Panc1 (cell line): ENCODE measurements around the gene NAPA.
"Not testable (repeated sequence)": the region's sequence is repeated elsewhere in the genome, so short reads cannot be mapped to it uniquely, and the experiment has no call there.

Experiments used
- POLR2AphosphoS5 ChIP-seq: IDR thresholded peaks from 2 replicates; pipeline ENCODE4 v1.6.1; 2012; ENCODE audit warnings: mild to moderate bottlenecking, low read depth, low read length, moderate library complexity
- SIN3A ChIP-seq: IDR thresholded peaks from 2 replicates; pipeline ENCODE4 v1.6.1; 2012; ENCODE audit warnings: low read depth, mild to moderate bottlenecking, low read length, moderate library complexity, borderline replicate concordance; ENCODE audit not compliant: insufficient read depth
- TCF7L2 ChIP-seq: IDR thresholded peaks from 2 replicates; pipeline ENCODE4 v1.6.1; 2011; ENCODE audit warnings: mild to moderate bottlenecking, low read depth, low read length, inconsistent platforms
- TF ChIP-seq, protein P1 (sequence below): fragments of 450-650 bp; IDR thresholded peaks from 2 replicates; pipeline ENCODE4 v1.5.1; 2017; ENCODE audit warnings: mild to moderate bottlenecking
- TF ChIP-seq, protein P2 (sequence below), 2 experiments: IDR thresholded peaks; 2 replicates each; pipeline ENCODE4 v1.6.1; 2011 to 2012; ENCODE audit warnings: low read depth in 2 of 2, control low read depth in 1 of 2, low read length in 1 of 2, mild to moderate bottlenecking in 1 of 2, moderate library complexity in 1 of 2; ENCODE audit not compliant: insufficient read depth in 1 of 2

DNA sequence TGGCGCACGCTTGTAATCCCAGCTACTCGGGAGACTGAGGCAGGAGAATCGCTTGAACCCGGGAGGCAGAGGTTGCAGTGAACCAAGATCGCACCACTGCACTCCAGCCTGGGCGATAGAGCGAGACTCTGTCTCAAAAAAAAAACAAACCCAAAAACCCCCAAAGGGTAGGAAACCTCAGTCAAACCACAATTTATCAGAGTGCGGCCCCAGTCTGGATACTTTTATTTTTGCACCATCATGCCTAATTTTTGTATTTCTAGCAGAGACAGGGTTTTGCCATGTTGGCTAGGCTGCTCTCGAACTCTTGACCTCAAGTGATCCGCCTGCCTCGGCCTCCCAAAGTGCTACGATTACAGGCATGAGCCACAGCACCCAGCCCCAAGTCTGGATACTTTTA lies 28.6 kb downstream of the NAPA start:
- TF ChIP-seq, protein P1, sequence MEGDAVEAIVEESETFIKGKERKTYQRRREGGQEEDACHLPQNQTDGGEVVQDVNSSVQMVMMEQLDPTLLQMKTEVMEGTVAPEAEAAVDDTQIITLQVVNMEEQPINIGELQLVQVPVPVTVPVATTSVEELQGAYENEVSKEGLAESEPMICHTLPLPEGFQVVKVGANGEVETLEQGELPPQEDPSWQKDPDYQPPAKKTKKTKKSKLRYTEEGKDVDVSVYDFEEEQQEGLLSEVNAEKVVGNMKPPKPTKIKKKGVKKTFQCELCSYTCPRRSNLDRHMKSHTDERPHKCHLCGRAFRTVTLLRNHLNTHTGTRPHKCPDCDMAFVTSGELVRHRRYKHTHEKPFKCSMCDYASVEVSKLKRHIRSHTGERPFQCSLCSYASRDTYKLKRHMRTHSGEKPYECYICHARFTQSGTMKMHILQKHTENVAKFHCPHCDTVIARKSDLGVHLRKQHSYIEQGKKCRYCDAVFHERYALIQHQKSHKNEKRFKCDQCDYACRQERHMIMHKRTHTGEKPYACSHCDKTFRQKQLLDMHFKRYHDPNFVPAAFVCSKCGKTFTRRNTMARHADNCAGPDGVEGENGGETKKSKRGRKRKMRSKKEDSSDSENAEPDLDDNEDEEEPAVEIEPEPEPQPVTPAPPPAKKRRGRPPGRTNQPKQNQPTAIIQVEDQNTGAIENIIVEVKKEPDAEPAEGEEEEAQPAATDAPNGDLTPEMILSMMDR, result not testable (repeated sequence)
- not testable (repeated sequence) for TF ChIP-seq SIN3A, POLR2AphosphoS5, TCF7L2
- TF ChIP-seq, protein P2, sequence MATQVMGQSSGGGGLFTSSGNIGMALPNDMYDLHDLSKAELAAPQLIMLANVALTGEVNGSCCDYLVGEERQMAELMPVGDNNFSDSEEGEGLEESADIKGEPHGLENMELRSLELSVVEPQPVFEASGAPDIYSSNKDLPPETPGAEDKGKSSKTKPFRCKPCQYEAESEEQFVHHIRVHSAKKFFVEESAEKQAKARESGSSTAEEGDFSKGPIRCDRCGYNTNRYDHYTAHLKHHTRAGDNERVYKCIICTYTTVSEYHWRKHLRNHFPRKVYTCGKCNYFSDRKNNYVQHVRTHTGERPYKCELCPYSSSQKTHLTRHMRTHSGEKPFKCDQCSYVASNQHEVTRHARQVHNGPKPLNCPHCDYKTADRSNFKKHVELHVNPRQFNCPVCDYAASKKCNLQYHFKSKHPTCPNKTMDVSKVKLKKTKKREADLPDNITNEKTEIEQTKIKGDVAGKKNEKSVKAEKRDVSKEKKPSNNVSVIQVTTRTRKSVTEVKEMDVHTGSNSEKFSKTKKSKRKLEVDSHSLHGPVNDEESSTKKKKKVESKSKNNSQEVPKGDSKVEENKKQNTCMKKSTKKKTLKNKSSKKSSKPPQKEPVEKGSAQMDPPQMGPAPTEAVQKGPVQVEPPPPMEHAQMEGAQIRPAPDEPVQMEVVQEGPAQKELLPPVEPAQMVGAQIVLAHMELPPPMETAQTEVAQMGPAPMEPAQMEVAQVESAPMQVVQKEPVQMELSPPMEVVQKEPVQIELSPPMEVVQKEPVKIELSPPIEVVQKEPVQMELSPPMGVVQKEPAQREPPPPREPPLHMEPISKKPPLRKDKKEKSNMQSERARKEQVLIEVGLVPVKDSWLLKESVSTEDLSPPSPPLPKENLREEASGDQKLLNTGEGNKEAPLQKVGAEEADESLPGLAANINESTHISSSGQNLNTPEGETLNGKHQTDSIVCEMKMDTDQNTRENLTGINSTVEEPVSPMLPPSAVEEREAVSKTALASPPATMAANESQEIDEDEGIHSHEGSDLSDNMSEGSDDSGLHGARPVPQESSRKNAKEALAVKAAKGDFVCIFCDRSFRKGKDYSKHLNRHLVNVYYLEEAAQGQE (IDR thresholded peaks at IDR 0.05; ENCODE audit: insufficient read depth in 1 of 2, low read depth in 2 of 2, low read length in 1 of 2), result not testable (repeated sequence)
